ENCODE results near the gene MYOZ3.

The MYOZ3 gene

GRCh38 chr5:150661086-150661485, at the start of gene MYOZ3:
MYOZ3 (plus strand) TSS chr5:150661251; CDS start chr5:150662942, 1,691 bp downstream.
- in situ Hi-C loops (cut with MboI; ENCODE audit: low pct_unique_long_range_greater_than_20kb, low sequenced_read_pairs), result no loop called here
- no peak for DNase-seq

GRCh38 chr5:150612405-150612804, 48.6 kb upstream of the MYOZ3 start:
- DNase-seq, result no peak

GRCh38 chr5:150612905-150613670, 48.0 kb upstream of the MYOZ3 start:
- in situ Hi-C loops (cut with MboI; ENCODE audit: low pct_unique_long_range_greater_than_20kb, low sequenced_read_pairs), result no loop called here
- DNase-seq, result no peak

More at GRCh38 chr5:150612405-150612804, 48.6 kb upstream of the MYOZ3 start:
- in situ Hi-C loops (cut with MboI; ENCODE audit: low pct_unique_long_range_greater_than_20kb, low sequenced_read_pairs), result no loop called here

- no peak for DNase-seq
- in situ Hi-C loops (cut with MboI; ENCODE audit: low pct_unique_long_range_greater_than_20kb, low sequenced_read_pairs), result no loop called here
Measured at GRCh38 chr5:150613991-150614660, 46.9 kb upstream of the MYOZ3 start.

GRCh38 chr5:150614661-150615060, 46.4 kb upstream of the MYOZ3 start:
- DNase-seq, result no peak
- in situ Hi-C loops (cut with MboI; ENCODE audit: low pct_unique_long_range_greater_than_20kb, low sequenced_read_pairs), result no loop called here

GRCh38 chr5:150615141-150615699, 45.8 kb upstream of the MYOZ3 start:
- in situ Hi-C loops (cut with MboI; ENCODE audit: low pct_unique_long_range_greater_than_20kb, low sequenced_read_pairs), result no loop called here
- DNase-seq, result no peak

- no peak for DNase-seq
- in situ Hi-C loops (cut with MboI; ENCODE audit: low pct_unique_long_range_greater_than_20kb, low sequenced_read_pairs), result no loop called here
Measured at GRCh38 chr5:150616024-150616470, 45.0 kb upstream of the MYOZ3 start.

- DNase-seq, result no peak
- in situ Hi-C loops (cut with MboI; ENCODE audit: low pct_unique_long_range_greater_than_20kb, low sequenced_read_pairs), result no loop called here
Measured at GRCh38 chr5:150616506-150616905, 44.5 kb upstream of the MYOZ3 start.

- in situ Hi-C loops (cut with MboI; ENCODE audit: low pct_unique_long_range_greater_than_20kb, low sequenced_read_pairs), result no loop called here
- DNase-seq, result no peak
Measured at GRCh38 chr5:150618163-150618562, 42.9 kb upstream of the MYOZ3 start.

- in situ Hi-C loops (cut with MboI; ENCODE audit: low pct_unique_long_range_greater_than_20kb, low sequenced_read_pairs), result no loop called here
- no peak for DNase-seq
Measured at GRCh38 chr5:150618588-150619281, 42.3 kb upstream of the MYOZ3 start.

- in situ Hi-C loops (cut with MboI; ENCODE audit: low pct_unique_long_range_greater_than_20kb, low sequenced_read_pairs), result no loop called here
- no peak for DNase-seq
Measured at GRCh38 chr5:150619359-150620230, 41.5 kb upstream of the MYOZ3 start.

GRCh38 chr5:150621301-150621700, 39.8 kb upstream of the MYOZ3 start:
- in situ Hi-C loops (cut with MboI; ENCODE audit: low pct_unique_long_range_greater_than_20kb, low sequenced_read_pairs), result no loop called here
- no peak for DNase-seq

GRCh38 chr5:150622157-150622556, 38.9 kb upstream of the MYOZ3 start:
- DNase-seq, result no peak
- in situ Hi-C loops (cut with MboI; ENCODE audit: low pct_unique_long_range_greater_than_20kb, low sequenced_read_pairs), result no loop called here

- in situ Hi-C loops (cut with MboI; ENCODE audit: low pct_unique_long_range_greater_than_20kb, low sequenced_read_pairs), result no loop called here
Measured at GRCh38 chr5:150623152-150623877, 37.7 kb upstream of the MYOZ3 start.

GRCh38 chr5:150623878-150624216, 37.2 kb upstream of the MYOZ3 start:
- in situ Hi-C loops (cut with MboI; ENCODE audit: low pct_unique_long_range_greater_than_20kb, low sequenced_read_pairs), result no loop called here
- DNase-seq, result no peak

More at GRCh38 chr5:150623152-150623877, 37.7 kb upstream of the MYOZ3 start:
- no peak for DNase-seq

- in situ Hi-C loops (cut with MboI; ENCODE audit: low pct_unique_long_range_greater_than_20kb, low sequenced_read_pairs), result no loop called here
- DNase-seq, result no peak
Measured at GRCh38 chr5:150624334-150625163, 36.5 kb upstream of the MYOZ3 start.

GRCh38 chr5:150625164-150625535, 35.9 kb upstream of the MYOZ3 start:
- no peak for DNase-seq
- in situ Hi-C loops (cut with MboI; ENCODE audit: low pct_unique_long_range_greater_than_20kb, low sequenced_read_pairs), result no loop called here
